ENCODE measurements around the gene LORICRIN.

GRCh38 chr1:153261281-153262069 lies 2.0 kb downstream of the LORICRIN start:
- TF ChIP-seq POLR2A (IDR thresholded peaks at IDR 0.05): no peak
- TF ChIP-seq, protein P1, sequence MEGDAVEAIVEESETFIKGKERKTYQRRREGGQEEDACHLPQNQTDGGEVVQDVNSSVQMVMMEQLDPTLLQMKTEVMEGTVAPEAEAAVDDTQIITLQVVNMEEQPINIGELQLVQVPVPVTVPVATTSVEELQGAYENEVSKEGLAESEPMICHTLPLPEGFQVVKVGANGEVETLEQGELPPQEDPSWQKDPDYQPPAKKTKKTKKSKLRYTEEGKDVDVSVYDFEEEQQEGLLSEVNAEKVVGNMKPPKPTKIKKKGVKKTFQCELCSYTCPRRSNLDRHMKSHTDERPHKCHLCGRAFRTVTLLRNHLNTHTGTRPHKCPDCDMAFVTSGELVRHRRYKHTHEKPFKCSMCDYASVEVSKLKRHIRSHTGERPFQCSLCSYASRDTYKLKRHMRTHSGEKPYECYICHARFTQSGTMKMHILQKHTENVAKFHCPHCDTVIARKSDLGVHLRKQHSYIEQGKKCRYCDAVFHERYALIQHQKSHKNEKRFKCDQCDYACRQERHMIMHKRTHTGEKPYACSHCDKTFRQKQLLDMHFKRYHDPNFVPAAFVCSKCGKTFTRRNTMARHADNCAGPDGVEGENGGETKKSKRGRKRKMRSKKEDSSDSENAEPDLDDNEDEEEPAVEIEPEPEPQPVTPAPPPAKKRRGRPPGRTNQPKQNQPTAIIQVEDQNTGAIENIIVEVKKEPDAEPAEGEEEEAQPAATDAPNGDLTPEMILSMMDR (IDR thresholded peaks at IDR 0.05): no peak
- TF ChIP-seq EP300 (IDR thresholded peaks at IDR 0.05): no peak

All from ovary (tissue), 3 donors.